ENCODE data around the gene IKZF2.

IKZF2 gene

GRCh38 chr2:213091765-213092164, 59.6 kb downstream of the IKZF2 start:
- no peaks in the 10 kb centered on the region for H3K4me1 Mint-ChIP-seq
- H3K36me3 Mint-ChIP-seq (ENCODE audit: low read depth) = no peaks in the 10 kb centered on the region
- H3K27ac Mint-ChIP-seq = no peak overlapping the region
- no peaks in the 10 kb centered on the region for H3K27me3 Mint-ChIP-seq (ENCODE audit: low read depth)
- H3K9me3 Mint-ChIP-seq = no peaks in the 10 kb centered on the region
- no peak for TF ChIP-seq CTCF (IDR thresholded peaks at IDR 0.05; ENCODE audit: unreplicated experiment in 3 of 3)
- H3K4me3 Mint-ChIP-seq = no peak overlapping the region

- H3K36me3 Mint-ChIP-seq (ENCODE audit: low read depth) = no peaks in the 10 kb centered on the region
- peaks cover 8% of the 10 kb centered on the region for H3K4me1 Mint-ChIP-seq
- no peaks in the 10 kb centered on the region for H3K27me3 Mint-ChIP-seq (ENCODE audit: low read depth)
- no peak for TF ChIP-seq CTCF (IDR thresholded peaks at IDR 0.05; ENCODE audit: unreplicated experiment in 3 of 3)
- H3K4me3 Mint-ChIP-seq = no peak overlapping the region
- no peaks in the 10 kb centered on the region for H3K9me3 Mint-ChIP-seq
- H3K27ac Mint-ChIP-seq = no peak overlapping the region
Observed at GRCh38 chr2:213090772-213091171, 60.6 kb downstream of the IKZF2 start.

- TF ChIP-seq CTCF (IDR thresholded peaks at IDR 0.05; ENCODE audit: unreplicated experiment in 3 of 3) = no peak
- H3K9me3 Mint-ChIP-seq = no peaks in the 10 kb centered on the region
- peaks cover 10% of the 10 kb centered on the region for H3K4me1 Mint-ChIP-seq
- H3K27me3 Mint-ChIP-seq (ENCODE audit: low read depth) = no peaks in the 10 kb centered on the region
- no peak overlapping the region for H3K27ac Mint-ChIP-seq
- H3K36me3 Mint-ChIP-seq (ENCODE audit: low read depth) = no peaks in the 10 kb centered on the region
- no peak overlapping the region for H3K4me3 Mint-ChIP-seq
Observed at GRCh38 chr2:213089438-213089837, 62.0 kb downstream of the IKZF2 start.

- H3K4me3 Mint-ChIP-seq = no peak overlapping the region
- peaks cover 10% of the 10 kb centered on the region for H3K4me1 Mint-ChIP-seq
- H3K9me3 Mint-ChIP-seq = no peaks in the 10 kb centered on the region
- H3K36me3 Mint-ChIP-seq (ENCODE audit: low read depth) = no peaks in the 10 kb centered on the region
- no peak for TF ChIP-seq CTCF (IDR thresholded peaks at IDR 0.05; ENCODE audit: unreplicated experiment in 3 of 3)
- no peaks in the 10 kb centered on the region for H3K27me3 Mint-ChIP-seq (ENCODE audit: low read depth)
- no peak overlapping the region for H3K27ac Mint-ChIP-seq
Observed at GRCh38 chr2:213087040-213087439, 64.4 kb downstream of the IKZF2 start.

- Mint-ChIP-seq H3K4me3 (no peak overlapping the region), H3K36me3 (ENCODE audit: low read depth) (no peaks in the 10 kb centered on the region), H3K4me1 (peaks cover 10% of the 10 kb centered on the region), H3K9me3 (no peaks in the 10 kb centered on the region), H3K27ac (peak overlapping the region; percentile 16 to 59 (median 56)), H3K27me3 (ENCODE audit: low read depth) (no peaks in the 10 kb centered on the region)
- no peak for TF ChIP-seq CTCF (IDR thresholded peaks at IDR 0.05; ENCODE audit: unreplicated experiment in 3 of 3)
Observed at GRCh38 chr2:213086571-213086970, 64.8 kb downstream of the IKZF2 start.

GRCh38 chr2:213086050-213086449, 65.4 kb downstream of the IKZF2 start:
- H3K4me3 Mint-ChIP-seq = no peak overlapping the region
- H3K9me3 Mint-ChIP-seq = no peaks in the 10 kb centered on the region
- H3K36me3 Mint-ChIP-seq (ENCODE audit: low read depth) = no peaks in the 10 kb centered on the region
- no peaks in the 10 kb centered on the region for H3K27me3 Mint-ChIP-seq (ENCODE audit: low read depth)
- peak overlapping the region; percentile 16 to 59 (median 56) for H3K27ac Mint-ChIP-seq
- peaks cover 10% of the 10 kb centered on the region for H3K4me1 Mint-ChIP-seq
- no peak for TF ChIP-seq CTCF (IDR thresholded peaks at IDR 0.05; ENCODE audit: unreplicated experiment in 3 of 3)

Data from nephron (organoid).